HCT116 (cell line): Measurements from ENCODE around the gene GAB4. TPM values are rescaled to one million over a fixed set of nuclear protein-coding genes. Genes with fewer than 3 reads are reported as not detected.
A peak's percentile ranks its signal among the peaks of the same experiment; 100 is the strongest.

Experiments used
- ATAC-seq: fragments of 200-7000 bp; cut with Tn5 transposase; 2 replicates; pipeline ENCODE4 v1.9.1; 2020; ENCODE audit warnings: mild to moderate bottlenecking, moderate library complexity
- BruUV-seq: library from RNA; stranded (reverse); fragments of 400-500 nt; replicated peaks from 2 replicates; lab custom pipeline; 2021; lab: Mats Ljungman, UMichigan
- CTCF ChIA-PET: fragments of 300-600 bp; sonication (Branson Sonifier 250); formaldehyde crosslinking; loops from one replicate; lab custom pipeline; 2021; ENCODE audit warnings: antibody characterized with exemption; lab: Charles Lee
- POLR2A ChIA-PET: fragments of 300-600, 350-600 bp; sonication (Branson Sonifier 250); formaldehyde crosslinking; loops from one replicate; lab custom pipeline; 2021; ENCODE audit warnings: antibody characterized with exemption; lab: Charles Lee
- RAD21 ChIA-PET, 2 experiments: fragments of 300-600 bp; sonication (Branson Sonifier 250); formaldehyde crosslinking; loops; one replicate each; lab custom pipeline; 2023; ENCODE audit warnings: low total read pairs in 2 of 2; ENCODE audit not compliant: uncharacterized antibody in 2 of 2, unreplicated experiment in 2 of 2, low non-redundant PET in 1 of 2; lab: Charles Lee
- DNase-seq: peaks from one replicate; pipeline ENCODE4 v3.0.0-alpha.2; 2010; ENCODE audit warnings: low read depth, low spot score
- H2AFZ ChIP-seq: fragments of 200-600 bp; shearing (Covaris generic), sonication (generic); 2 replicates; pipeline ENCODE4 v1.6.1; 2017; ENCODE audit warnings: low read depth, mixed run types, mixed read lengths, antibody characterized with exemption, low read length; ENCODE audit not compliant: poor library complexity, severe bottlenecking
- H3K27ac ChIP-seq: 2 replicates; pipeline ENCODE4 v1.5.1; 2012; ENCODE audit warnings: low read depth, low read length
- H3K27me3 ChIP-seq: fragments of 200-600 bp; sonication (generic); 2 replicates; pipeline ENCODE4 v1.6.1; 2016; ENCODE audit warnings: mixed run types, low read length, mixed read lengths; ENCODE audit not compliant: insufficient read depth
- H3K36me3 ChIP-seq, 2 experiments: fragments of 200-500 bp in 1 of 2; fragments of 200-600 bp in 1 of 2; sonication (Bioruptor generic) in 1 of 2; sonication (generic) in 1 of 2; 2 replicates each; pipeline versions ENCODE4 v1.5.1 to v1.6.1; 2014 to 2016; ENCODE audit warnings: low read length in 2 of 2, inconsistent platforms in 1 of 2, mixed read lengths in 1 of 2, mixed run types in 1 of 2; ENCODE audit not compliant: insufficient read depth in 2 of 2, control insufficient read depth in 1 of 2
- H3K4me1 ChIP-seq, 2 experiments: fragments of 200-600 bp in 1 of 2; sonication (generic) in 1 of 2; 2 replicates each; pipeline versions ENCODE4 v1.5.1 to v1.6.1; 2012 to 2017; ENCODE audit warnings: low read length in 2 of 2, inconsistent platforms in 1 of 2, mild to moderate bottlenecking in 1 of 2, mixed read lengths in 1 of 2, mixed run types in 1 of 2, moderate library complexity in 1 of 2; ENCODE audit not compliant: insufficient read depth in 2 of 2, control insufficient read depth in 1 of 2
- H3K4me2 ChIP-seq: fragments of 200-600 bp; sonication (generic); 2 replicates; pipeline ENCODE4 v1.6.1; 2017; ENCODE audit warnings: mixed run types, low read length, mixed read lengths
- H3K4me3 ChIP-seq, 2 experiments: fragments of 200-600 bp in 1 of 2; sonication (generic) in 1 of 2; replicated peaks in 1 of 2; 2 replicates each; pipeline ENCODE4 v1.5.1; 2011 to 2016; ENCODE audit warnings: low read length in 2 of 2, control low read depth in 1 of 2, low read depth in 1 of 2, mild to moderate bottlenecking in 1 of 2, mixed read lengths in 1 of 2, mixed run types in 1 of 2
- H3K79me2 ChIP-seq: fragments of 200-600 bp; sonication (generic); 2 replicates; pipeline ENCODE4 v1.6.1; 2017; ENCODE audit warnings: mild to moderate bottlenecking, mixed run types, low read length, moderate library complexity, mixed read lengths; ENCODE audit not compliant: insufficient read depth
- H3K9ac ChIP-seq: fragments of 200-600 bp; sonication (generic); 2 replicates; pipeline ENCODE4 v1.6.1; 2016; ENCODE audit warnings: low read length, mixed read lengths
- H3K9me2 ChIP-seq: fragments of 200-600 bp; sonication (generic), shearing (Covaris generic); 2 replicates; pipeline ENCODE4 v1.6.1; 2017; ENCODE audit warnings: mixed run types, mild to moderate bottlenecking, moderate library complexity; ENCODE audit not compliant: insufficient read depth
- H3K9me3 ChIP-seq, 2 experiments: fragments of 200-500 bp in 1 of 2; fragments of 200-600 bp in 1 of 2; sonication (Bioruptor generic) in 1 of 2; sonication (generic) in 1 of 2; 2 replicates each; pipeline ENCODE4 v1.6.1; 2014 to 2017; ENCODE audit warnings: low read length in 2 of 2, mixed read lengths in 2 of 2, inconsistent platforms in 1 of 2, low read depth in 1 of 2, mild to moderate bottlenecking in 1 of 2, mixed run types in 1 of 2, moderate library complexity in 1 of 2; ENCODE audit not compliant: control insufficient read depth in 1 of 2, insufficient read depth in 1 of 2
- H4K20me1 ChIP-seq: fragments of 200-600 bp; sonication (generic), shearing (Covaris generic); 2 replicates; pipeline ENCODE4 v1.6.1; 2017; ENCODE audit warnings: mixed run types, mild to moderate bottlenecking, moderate library complexity; ENCODE audit not compliant: insufficient read depth
- CTCF ChIP-seq, 3 experiments: fragments of 200-600 bp in 1 of 3; sonication (generic) in 1 of 3; IDR thresholded peaks in 2 of 3; conservative IDR thresholded peaks in 1 of 3; 2 replicates each; pipeline ENCODE4 v1.5.1; 2012 to 2017; ENCODE audit warnings: low read depth in 2 of 3, low read length in 2 of 3, antibody characterized with exemption in 1 of 3, borderline replicate concordance in 1 of 3, control low read depth in 1 of 3, mild to moderate bottlenecking in 1 of 3, mixed read lengths in 1 of 3, mixed run types in 1 of 3, moderate library complexity in 1 of 3; ENCODE audit not compliant: insufficient read depth in 1 of 3
- EGR1 ChIP-seq: IDR thresholded peaks from 2 replicates; pipeline ENCODE4 v1.6.1; 2012; ENCODE audit warnings: low read depth
- EZH2 ChIP-seq: fragments of 200-600 bp; sonication (generic); IDR thresholded peaks from 2 replicates; pipeline ENCODE4 v1.6.1; 2017; ENCODE audit warnings: antibody characterized with exemption, mixed run types
- FOSL1 ChIP-seq: IDR thresholded peaks from 2 replicates; pipeline ENCODE4 v1.6.1; 2012; ENCODE audit warnings: low read depth
- JUND ChIP-seq: IDR thresholded peaks from 2 replicates; pipeline ENCODE4 v1.6.1; 2012
- POLR2AphosphoS5 ChIP-seq: IDR thresholded peaks from 2 replicates; pipeline ENCODE4 v1.6.1; 2011; ENCODE audit warnings: mild to moderate bottlenecking, low read depth, low read length, moderate library complexity
- SP1 ChIP-seq: IDR thresholded peaks from 2 replicates; pipeline ENCODE4 v1.6.1; 2012; ENCODE audit warnings: low read depth
- YY1 ChIP-seq: IDR thresholded peaks from 2 replicates; pipeline ENCODE4 v1.6.1; 2011; ENCODE audit warnings: low read length, low read depth, moderate library complexity, mild to moderate bottlenecking; ENCODE audit not compliant: insufficient replicate concordance; ENCODE audit errors: extremely low read depth
- intact Hi-C: fragments of 100-400 bp; cut with micrococcal nuclease; formaldehyde crosslinking; loops from 2 replicates; pipeline ENCODE4 v1.10.0; 2022
- total RNA-seq: library from RNA; stranded (reverse); gene quantifications from one replicate; pipeline ENCODE4 v1.2.1, GENCODE V29; 2021; ENCODE audit not compliant: unreplicated experiment

Gene GAB4
- total RNA-seq, 1 experiment from 2014 or later, result not detected

GRCh38 chr22:17009640-17010291, 1.7 kb upstream of the GAB4 start:
- no peaks in the 10 kb centered on the region for H3K9me2 ChIP-seq
- ChIA-PET POLR2A (no interaction called here), RAD21 (no interaction called here), CTCF (no interaction called here)
- H3K4me1 ChIP-seq, result peaks cover 0 to 4% of the 10 kb centered on the region in 2 experiments; a peak in 1 of 4 replicates
- H3K79me2 ChIP-seq, result no peaks in the 10 kb centered on the region
- no peaks in the 10 kb centered on the region for H3K36me3 ChIP-seq
- no peaks in the 10 kb centered on the region for H4K20me1 ChIP-seq
- TF ChIP-seq SP1 (no peak), CTCF (IDR thresholded peaks at IDR 0.05 in 2 of 3, conservative IDR thresholded peaks at IDR 0.05 in 1 of 3; ENCODE audit: borderline replicate concordance in 1 of 3, insufficient read depth in 1 of 3, low read depth in 2 of 3, low read length in 2 of 3) (peak in 2 of 3 experiments; percentile 28 to 33; a peak in 3 of 6 replicates)
- no peaks in the 10 kb centered on the region for H3K9me3 ChIP-seq
- ATAC-seq, result peak; percentile 69
- H3K27me3 ChIP-seq, result no peaks in the 10 kb centered on the region
- no peak overlapping the region for H2AFZ ChIP-seq
- no TSS peak for BruUV-seq
- no peak overlapping the region for H3K4me2 ChIP-seq
- H3K27ac ChIP-seq, result no peak overlapping the region
- no peak for DNase-seq
- no peak overlapping the region for H3K9ac ChIP-seq
- H3K4me3 ChIP-seq, result no peak overlapping the region
- intact Hi-C loops, result no loop called here

GRCh38 chr22:17007257-17007656, 765 bp downstream of the GAB4 start:
- H3K9me3 ChIP-seq, result no peaks in the 10 kb centered on the region
- no peak for DNase-seq
- ChIA-PET POLR2A (no interaction called here), CTCF (no interaction called here), RAD21 (no interaction called here)
- no peak overlapping the region for H2AFZ ChIP-seq
- no peak for TF ChIP-seq EZH2
- TF ChIP-seq JUND, result no peak
- no peak for TF ChIP-seq YY1
- no peak for TF ChIP-seq POLR2AphosphoS5
- TF ChIP-seq FOSL1, result no peak
- no peak for TF ChIP-seq EGR1
- no peak overlapping the region for H3K9ac ChIP-seq
- ATAC-seq, result no peak
- H3K27ac ChIP-seq, result no peak overlapping the region
- no peaks in the 10 kb centered on the region for H3K79me2 ChIP-seq
- H4K20me1 ChIP-seq, result no peaks in the 10 kb centered on the region
- intact Hi-C loops, result no loop called here
- no peaks in the 10 kb centered on the region for H3K36me3 ChIP-seq
- no peak overlapping the region for H3K4me3 ChIP-seq
- H3K9me2 ChIP-seq, result no peaks in the 10 kb centered on the region
- H3K4me2 ChIP-seq, result no peak overlapping the region
- H3K27me3 ChIP-seq, result no peaks in the 10 kb centered on the region
- BruUV-seq, result no TSS peak
- peaks cover 0 to 1% of the 10 kb centered on the region in 2 experiments; a peak in 1 of 4 replicates for H3K4me1 ChIP-seq
